ENCODE measurements around the gene RUSC2. TPM values are rescaled to one million over a fixed set of nuclear protein-coding genes. Genes with fewer than 3 reads are reported as not detected.
"Not testable (repeated sequence)": the region's sequence is repeated elsewhere in the genome, so short reads cannot be mapped to it uniquely, and the experiment has no call there.

The RUSC2 gene
- total RNA-seq, 4 donors from 2014 or later = 18.5 to 32.0 (median 30.1) TPM

- TF ChIP-seq CTCF (IDR thresholded peaks at IDR 0.05) (no peak), POLR2A (IDR thresholded peaks at IDR 0.05) (no peak)
- intact Hi-C loops (cut with DNase I; ENCODE audit: low total_unique reads) = no loop called here
- no peak for DNase-seq (ENCODE audit: low spot score in 2 of 2)
- H3K4me3 ChIP-seq (ENCODE audit: low read depth, poor library complexity, severe bottlenecking) = no peak overlapping the region
- 63 to 68% methylated on average over 1 of the region's 1 CpG for WGBS, 2 donors
Observed at GRCh38 chr9:35520364-35520710, 30.4 kb downstream of the RUSC2 start.

- no peak for TF ChIP-seq CTCF (IDR thresholded peaks at IDR 0.05)
- no peak overlapping the region for H3K4me3 ChIP-seq (ENCODE audit: low read depth, poor library complexity, severe bottlenecking)
- intact Hi-C loops (cut with DNase I; ENCODE audit: low total_unique reads) = no loop called here
- WGBS, 2 donors = 42 to 57% methylated on average over 2 of the region's 2 CpGs
- no peak for DNase-seq (ENCODE audit: low spot score in 2 of 2)
Observed at GRCh38 chr9:35521708-35522107, 31.8 kb downstream of the RUSC2 start.

- intact Hi-C loops (cut with DNase I; ENCODE audit: low total_unique reads) = no loop called here
- TF ChIP-seq POLR2A (IDR thresholded peaks at IDR 0.05) = no peak
- TF ChIP-seq CTCF (IDR thresholded peaks at IDR 0.05) = no peak
- DNase-seq (ENCODE audit: low spot score in 2 of 2) = no peak
- no peak overlapping the region for H3K4me3 ChIP-seq (ENCODE audit: low read depth, poor library complexity, severe bottlenecking)
Observed at GRCh38 chr9:35522187-35522586, 32.3 kb downstream of the RUSC2 start.

GRCh38 chr9:35522700-35523099 lies 32.8 kb downstream of the RUSC2 start:
- DNase-seq (ENCODE audit: low spot score in 2 of 2) = no peak
- intact Hi-C loops (cut with DNase I; ENCODE audit: low total_unique reads) = no loop called here
- 79 to 81% methylated on average over 1 of the region's 1 CpG for WGBS, 2 donors

GRCh38 chr9:35523556-35523955 lies 33.6 kb downstream of the RUSC2 start:
- not testable (repeated sequence) for H3K4me3 ChIP-seq (ENCODE audit: low read depth, poor library complexity, severe bottlenecking)

More at GRCh38 chr9:35522700-35523099, 32.8 kb downstream of the RUSC2 start:
- no peak overlapping the region for H3K4me3 ChIP-seq (ENCODE audit: low read depth, poor library complexity, severe bottlenecking)
- TF ChIP-seq CTCF (IDR thresholded peaks at IDR 0.05) = no peak
- no peak for TF ChIP-seq POLR2A (IDR thresholded peaks at IDR 0.05)

GRCh38 chr9:35526087-35526801 lies 36.3 kb downstream of the RUSC2 start:
- TF ChIP-seq POLR2A (IDR thresholded peaks at IDR 0.05) (no peak), CTCF (IDR thresholded peaks at IDR 0.05) (no peak)
- WGBS, 2 donors = 50 to 53% methylated on average over 1 of the region's 1 CpG
- DNase-seq (ENCODE audit: low spot score in 2 of 2) = no peak
- intact Hi-C loops (cut with DNase I; ENCODE audit: low total_unique reads) = no loop called here
- no peak overlapping the region for H3K4me3 ChIP-seq (ENCODE audit: low read depth, poor library complexity, severe bottlenecking)

More at GRCh38 chr9:35523556-35523955, 33.6 kb downstream of the RUSC2 start:
- DNase-seq (ENCODE audit: low spot score in 2 of 2); intact Hi-C loops (cut with DNase I; ENCODE audit: low total_unique reads): not testable (repeated sequence)
